GM19397 (cell line): ENCODE measurements around the gene MLC1.

Experiments used
- ATAC-seq: cut with Tn5 transposase; IDR thresholded peaks from one replicate; pipeline ENCODE4 v1.9.1; 2021; ENCODE audit warnings: mild to moderate bottlenecking, moderate library complexity; ENCODE audit not compliant: unreplicated experiment

The MLC1 gene

GRCh38 chr22:50040717-50041116, 44.5 kb downstream of the MLC1 start:
- no peak for ATAC-seq

- no peak for ATAC-seq
Measured at GRCh38 chr22:50039669-50040443, 45.4 kb downstream of the MLC1 start.

- no peak for ATAC-seq
Measured at GRCh38 chr22:50035976-50036724, 49.1 kb downstream of the MLC1 start.

GRCh38 chr22:50035131-50035881, 49.9 kb downstream of the MLC1 start:
- no peak for ATAC-seq

- ATAC-seq, result no peak
Measured at GRCh38 chr22:50034126-50035081, 50.8 kb downstream of the MLC1 start.

GRCh38 chr22:50032941-50033601, 52.2 kb downstream of the MLC1 start:
- no peak for ATAC-seq

GRCh38 chr22:50032109-50032871, 52.9 kb downstream of the MLC1 start:
- no peak for ATAC-seq

GRCh38 chr22:50031189-50032091, 53.8 kb downstream of the MLC1 start:
- ATAC-seq, result no peak

- ATAC-seq, result no peak
Measured at GRCh38 chr22:50030297-50031188, 54.7 kb downstream of the MLC1 start.

GRCh38 chr22:50027639-50028537, 57.3 kb downstream of the MLC1 start:
- ATAC-seq, result no peak

GRCh38 chr22:50025993-50026392, 59.2 kb downstream of the MLC1 start:
- no peak for ATAC-seq

- ATAC-seq, result no peak
Measured at GRCh38 chr22:50022171-50022819, 62.9 kb downstream of the MLC1 start.

GRCh38 chr22:50020606-50021005, 64.6 kb downstream of the MLC1 start:
- no peak for ATAC-seq

- ATAC-seq, result no peak
Measured at GRCh38 chr22:50019316-50019715, 65.9 kb downstream of the MLC1 start.

- ATAC-seq, result no peak
Measured at GRCh38 chr22:50018608-50019285, 66.5 kb downstream of the MLC1 start.
